CD4-positive, alpha-beta T cell treated with Interleukin-6 for 4 hours (primary cell): ENCODE data around the gene COL24A1.
"Not testable (repeated sequence)": the region's sequence is repeated elsewhere in the genome, so short reads cannot be mapped to it uniquely, and the experiment has no call there.

Source experiments
- DNase-seq: peaks from one replicate; pipeline ENCODE4 v3.0.0-alpha.2; 2020; ENCODE audit warnings: mixed read lengths

COL24A1 gene

DNA sequence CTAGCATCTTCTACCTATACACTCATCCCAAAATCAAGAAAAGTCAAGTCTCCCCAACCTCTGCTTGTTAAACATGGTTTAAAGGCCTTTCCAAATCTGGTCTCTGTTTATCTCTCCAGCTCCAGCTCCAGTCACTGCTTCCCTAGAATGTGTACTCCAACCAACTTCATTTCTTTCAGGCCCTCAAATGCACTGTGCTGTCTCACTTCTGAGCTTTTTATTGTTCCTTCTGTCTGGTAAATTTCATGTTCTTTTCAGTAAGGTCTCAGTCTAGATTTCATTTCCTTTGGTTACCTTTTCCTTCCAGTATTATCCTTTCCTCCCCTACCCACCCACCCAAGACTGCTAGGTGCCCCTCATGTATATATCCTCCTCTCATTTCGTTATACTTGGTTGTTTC is 3.7 kb downstream of the COL24A1 start:
- DNase-seq = no peak

DNA sequence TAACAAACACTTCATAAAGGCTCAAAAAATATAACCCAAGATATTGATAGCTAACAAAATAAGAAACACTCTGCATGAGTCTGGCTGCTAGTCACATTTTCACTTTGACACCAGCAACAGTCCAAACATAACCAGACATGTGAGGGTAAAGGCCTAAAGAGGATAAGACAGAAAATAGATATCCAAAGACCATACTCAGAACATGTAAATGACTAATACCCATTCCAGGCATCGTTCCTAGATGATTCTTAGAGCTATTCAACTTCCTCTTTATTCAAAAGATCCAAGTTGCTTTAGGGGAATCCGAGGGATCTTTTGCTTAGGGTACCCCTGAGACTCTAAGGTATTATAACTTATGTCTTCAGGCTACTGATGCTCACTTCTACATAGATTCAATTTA is 5.1 kb downstream of the COL24A1 start:
- DNase-seq = no peak

DNA sequence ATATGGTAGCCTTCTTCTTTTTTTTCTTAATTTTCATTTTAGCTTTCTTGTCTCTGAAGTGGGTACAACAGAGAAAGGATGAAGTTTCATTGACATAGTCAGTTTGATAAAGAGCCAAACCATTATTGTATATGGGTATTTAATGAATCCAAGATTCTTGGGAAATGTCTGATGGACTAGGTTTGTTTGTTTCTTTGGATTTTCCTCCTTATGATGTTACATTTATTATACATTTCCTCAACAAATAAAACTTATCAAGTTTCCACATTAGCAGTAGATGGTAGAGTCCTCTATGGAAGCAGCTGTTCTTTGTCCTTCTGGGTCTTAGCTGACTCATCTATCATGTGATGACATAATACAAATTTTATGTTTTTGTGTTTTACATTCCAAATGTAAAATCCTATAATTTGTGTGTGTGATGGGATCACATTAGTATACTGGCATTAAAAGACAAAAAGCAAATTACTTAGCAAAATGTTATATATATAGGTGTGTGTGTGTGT is 6.0 kb downstream of the COL24A1 start:
- no peak for DNase-seq

DNA sequence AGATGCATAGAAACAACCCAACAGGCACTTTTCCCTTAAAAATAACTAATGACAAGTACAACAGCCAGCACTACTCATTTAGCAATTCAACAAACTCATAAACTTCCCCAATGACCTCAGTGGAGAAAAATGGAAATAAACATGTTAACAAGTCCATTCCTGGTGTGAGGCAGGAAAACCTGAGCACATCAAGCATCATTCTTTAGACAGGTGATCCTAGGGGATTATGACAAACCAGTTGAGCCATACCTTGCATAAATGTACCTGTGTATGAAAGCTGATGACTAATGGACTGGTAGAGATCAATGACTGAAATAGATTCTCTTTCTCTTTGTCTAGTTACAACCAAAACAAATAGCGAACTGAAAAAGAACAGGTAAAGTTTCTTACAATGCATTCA is 7.0 kb downstream of the COL24A1 start:
- no peak for DNase-seq

DNA sequence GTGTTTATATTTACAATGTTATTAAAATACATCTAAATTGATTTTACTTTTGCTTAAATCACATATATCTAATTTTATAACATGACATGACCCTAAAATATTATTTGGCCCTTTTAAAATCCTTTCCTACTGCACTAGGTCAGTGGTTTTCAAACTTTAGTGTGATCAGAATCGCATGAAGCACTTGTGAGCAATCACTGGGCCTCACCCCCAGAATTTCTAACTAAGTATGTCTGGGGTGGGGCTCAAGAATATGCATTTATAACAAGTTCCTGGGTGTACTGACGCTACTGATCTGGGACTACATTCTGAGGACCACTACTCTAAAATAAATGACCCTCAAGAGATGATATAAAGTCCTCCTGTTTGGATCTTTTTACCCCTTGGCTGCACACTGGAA is 8.8 kb downstream of the COL24A1 start:
- DNase-seq = no peak

DNA sequence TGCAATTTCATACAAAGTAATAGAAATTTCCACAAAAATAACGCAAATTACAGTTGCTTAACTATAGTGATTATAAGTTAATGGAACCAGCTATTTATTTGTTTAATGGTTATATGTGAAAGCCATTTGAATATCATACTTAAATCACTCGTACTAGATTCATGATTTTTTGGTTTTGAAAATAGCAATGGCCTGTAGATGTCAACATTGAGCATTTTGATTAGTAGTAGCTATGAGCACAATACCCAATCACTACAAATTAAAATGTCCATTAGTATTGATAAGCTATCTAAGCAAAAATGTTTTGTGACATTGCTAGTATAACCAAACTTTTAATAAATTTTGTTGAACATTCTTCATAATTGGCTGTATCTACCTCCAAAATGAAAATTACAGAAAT is 10.0 kb downstream of the COL24A1 start:
- DNase-seq = no peak

DNA sequence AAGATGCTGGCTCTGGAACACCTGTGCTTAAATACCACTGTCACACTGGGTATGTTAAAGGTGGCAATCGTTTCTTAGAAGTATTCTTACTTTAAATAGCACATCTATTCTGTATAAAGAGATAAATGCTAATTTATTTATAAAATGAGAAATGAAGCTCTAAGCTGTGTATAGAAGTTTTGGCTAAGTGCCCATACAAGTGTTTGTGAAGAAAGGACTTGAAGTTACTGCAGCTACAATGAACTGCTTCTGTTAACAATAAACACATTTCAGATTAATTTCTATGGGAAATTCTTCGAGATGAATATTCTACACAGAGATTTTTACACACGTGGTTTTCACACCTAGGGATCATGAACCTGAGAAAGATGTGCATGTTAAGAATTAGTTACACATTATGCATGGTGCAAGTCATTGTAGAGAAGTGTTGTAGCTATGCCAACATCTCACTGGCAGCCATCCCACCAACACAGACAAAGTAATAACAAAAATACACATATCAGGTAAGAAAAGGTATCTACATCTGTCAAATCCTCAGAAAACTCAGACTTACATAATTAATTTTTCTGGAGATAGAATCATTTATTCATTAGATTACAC is 16.2 kb downstream of the COL24A1 start:
- no peak for DNase-seq

DNA sequence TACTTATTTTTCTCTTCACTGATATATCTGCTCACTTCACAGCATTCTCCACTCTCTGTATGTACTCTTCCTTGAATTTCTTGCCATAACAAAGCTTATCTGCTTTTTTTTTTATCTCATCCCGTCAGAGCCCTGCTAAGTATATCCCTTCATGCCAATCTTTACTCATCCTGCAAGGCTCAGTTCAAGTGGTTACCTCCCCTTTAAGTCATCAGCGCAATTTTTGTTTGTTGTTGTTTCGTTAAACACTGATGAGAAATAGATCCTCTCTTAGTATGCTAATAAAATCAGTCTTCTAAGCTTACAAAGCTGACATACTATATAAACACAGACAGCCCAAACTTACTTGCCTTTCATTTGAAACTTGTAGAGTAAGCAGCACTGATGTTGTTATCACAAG is 17.8 kb downstream of the COL24A1 start:
- DNase-seq = no peak

DNA sequence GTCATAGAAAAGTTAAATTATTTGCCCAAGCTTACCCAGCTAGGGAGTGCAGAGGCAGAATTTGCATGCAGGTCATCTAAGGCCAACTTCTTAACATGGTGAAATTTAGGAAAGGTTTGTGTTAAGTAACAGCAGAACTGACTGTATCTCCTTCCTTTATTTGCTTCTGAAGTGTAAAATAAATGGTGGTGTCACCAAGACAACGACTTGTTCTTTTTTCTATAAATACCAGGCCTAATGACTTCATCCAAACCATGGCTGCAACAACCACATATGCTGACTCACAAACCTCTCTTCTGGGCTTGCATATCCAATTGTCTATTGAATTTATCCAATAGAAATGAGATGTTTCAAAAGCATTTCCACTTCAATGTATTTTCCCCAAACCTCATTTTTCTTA is 19.1 kb downstream of the COL24A1 start:
- no peak for DNase-seq

DNA sequence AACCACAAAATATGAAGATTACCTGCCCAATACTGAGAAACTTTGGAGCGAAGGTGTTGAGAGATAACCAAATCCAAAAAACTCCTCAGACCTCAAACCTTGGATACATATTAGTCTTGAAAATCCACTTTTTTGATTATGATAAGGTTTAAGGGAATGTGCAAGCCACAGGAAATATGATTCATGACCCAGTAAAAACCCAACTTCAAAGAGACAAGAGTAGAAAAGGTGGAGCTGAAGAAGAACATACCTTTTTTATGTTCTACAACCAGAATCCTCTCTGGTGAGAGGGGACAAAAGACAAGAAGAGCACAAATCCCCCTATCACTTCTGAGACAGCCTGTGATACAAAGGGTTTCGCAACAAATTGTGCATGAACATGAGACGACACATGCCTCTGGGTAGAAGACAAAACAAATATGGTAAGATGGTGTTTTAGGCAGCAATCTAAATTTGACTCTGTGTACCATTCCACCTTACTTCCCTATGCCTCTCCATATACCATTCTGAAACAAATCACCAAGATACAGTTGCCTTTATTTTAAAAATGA is 37.3 kb downstream of the COL24A1 start:
- no peak for DNase-seq

DNA sequence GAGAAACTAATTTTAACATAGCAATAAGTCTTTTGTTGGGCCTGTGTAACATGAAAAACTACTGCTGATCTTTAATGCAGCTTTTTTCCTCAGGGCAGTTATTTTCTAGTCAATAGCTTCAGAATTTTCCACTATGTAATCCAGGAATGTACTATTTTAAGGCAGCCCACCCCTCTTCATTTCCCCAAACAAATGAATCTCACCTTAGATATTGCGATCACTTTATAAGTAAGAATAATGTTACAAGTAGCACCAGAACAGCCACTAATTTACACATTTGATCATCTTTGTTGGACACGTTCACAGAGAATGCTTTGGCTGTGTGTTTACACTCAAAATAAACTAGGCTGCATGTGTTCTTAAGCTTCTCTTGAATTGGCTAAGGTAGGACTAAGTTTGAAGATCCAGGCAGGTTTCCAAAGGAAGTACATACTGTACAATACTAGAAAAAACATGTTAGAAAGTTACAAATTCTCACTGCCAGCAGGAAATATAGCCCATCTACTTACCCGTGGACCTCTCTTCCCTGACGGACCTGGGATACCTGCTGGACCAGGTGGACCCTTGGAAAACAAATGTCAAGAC is 41.7 kb downstream of the COL24A1 start:
- DNase-seq = no peak

DNA sequence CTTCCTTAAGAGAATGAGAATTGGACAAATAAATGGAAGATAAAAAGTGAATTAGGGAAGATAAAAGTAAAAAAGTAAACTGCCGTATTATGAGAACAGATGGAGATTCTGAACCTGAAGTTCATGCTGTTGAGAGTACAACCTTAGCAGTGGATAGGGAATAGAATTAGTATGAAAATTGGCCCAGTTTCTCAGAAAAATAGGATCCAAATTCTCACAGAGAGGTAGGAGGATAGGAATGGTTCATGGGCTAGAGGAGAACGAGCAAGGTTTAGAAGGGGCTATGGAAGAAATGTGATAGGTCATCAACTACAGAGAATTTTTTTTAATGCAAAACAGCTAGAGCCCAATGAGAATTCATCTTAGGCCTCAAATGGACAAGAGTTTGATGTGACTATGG is 42.3 kb downstream of the COL24A1 start:
- no peak for DNase-seq

DNA sequence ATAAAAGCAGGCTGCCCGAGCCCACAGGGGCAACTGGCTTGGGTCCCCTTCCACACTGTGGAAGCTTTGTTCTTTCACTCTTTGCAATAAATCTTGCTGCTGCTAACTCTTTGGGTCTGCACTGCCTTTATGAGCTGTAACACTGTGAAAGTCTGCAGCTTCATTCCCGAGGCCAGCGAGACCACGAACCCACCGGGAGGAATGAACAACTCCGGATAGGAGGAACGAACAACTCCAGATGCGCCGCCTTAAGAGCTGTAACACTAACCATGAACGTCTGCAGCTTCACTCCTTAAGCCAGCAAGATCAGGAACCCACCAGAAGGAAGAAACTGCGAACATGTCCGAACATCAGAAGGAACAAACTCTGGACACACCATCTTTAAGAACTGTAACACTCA is 45.0 kb downstream of the COL24A1 start:
- not testable (repeated sequence) for DNase-seq

DNA sequence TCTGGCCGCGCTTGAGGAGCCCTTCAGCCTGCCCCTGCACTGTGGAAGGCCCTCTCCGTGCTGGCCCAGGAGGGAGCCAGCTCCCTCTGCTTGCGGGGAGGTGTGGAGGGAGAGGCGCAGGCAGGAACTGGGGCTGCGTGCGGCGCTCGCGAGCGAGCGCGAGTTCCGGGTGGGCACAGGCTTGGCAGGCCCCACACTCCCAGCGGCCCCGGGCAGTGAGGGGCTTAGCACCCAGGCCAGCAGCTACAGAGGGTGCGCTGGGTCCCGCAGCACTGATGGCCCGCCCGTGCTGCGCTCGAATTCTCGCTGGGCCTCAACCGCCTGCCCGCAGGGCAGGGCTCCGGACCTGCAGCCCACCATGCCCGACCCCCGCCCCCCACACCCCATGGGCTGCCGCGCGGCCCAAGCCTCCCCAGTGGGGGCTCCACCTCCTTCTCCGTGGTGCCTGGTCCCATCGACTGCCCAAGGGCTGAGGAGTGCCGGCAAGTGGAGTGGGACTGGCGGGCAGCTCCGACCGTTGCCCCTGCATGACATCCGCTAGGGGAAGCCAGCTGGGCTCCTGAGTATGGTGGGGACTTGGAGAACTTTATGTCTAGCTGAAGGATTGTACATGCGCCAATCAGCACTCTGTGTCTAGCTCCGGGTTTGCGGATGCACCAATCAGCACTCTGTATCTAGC is 46.0 kb downstream of the COL24A1 start:
- no peak for DNase-seq

DNA sequence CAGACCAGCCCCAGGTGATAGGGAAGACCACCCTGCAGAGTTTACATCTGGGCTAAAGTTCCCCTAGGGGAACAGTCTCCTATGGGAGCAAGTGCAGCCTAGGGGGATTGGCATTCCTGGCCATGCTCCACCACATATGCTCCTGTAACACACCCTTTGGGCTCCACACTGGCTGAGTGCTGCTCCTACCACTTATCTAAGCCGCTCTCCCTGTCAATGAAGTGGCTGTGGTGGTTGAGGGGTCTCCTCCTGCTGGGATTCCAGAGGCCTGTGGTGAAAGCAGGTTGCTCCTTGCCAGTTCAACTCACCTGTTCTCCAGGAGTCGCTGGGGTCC is 51.1 kb downstream of the COL24A1 start:
- DNase-seq = no peak

DNA sequence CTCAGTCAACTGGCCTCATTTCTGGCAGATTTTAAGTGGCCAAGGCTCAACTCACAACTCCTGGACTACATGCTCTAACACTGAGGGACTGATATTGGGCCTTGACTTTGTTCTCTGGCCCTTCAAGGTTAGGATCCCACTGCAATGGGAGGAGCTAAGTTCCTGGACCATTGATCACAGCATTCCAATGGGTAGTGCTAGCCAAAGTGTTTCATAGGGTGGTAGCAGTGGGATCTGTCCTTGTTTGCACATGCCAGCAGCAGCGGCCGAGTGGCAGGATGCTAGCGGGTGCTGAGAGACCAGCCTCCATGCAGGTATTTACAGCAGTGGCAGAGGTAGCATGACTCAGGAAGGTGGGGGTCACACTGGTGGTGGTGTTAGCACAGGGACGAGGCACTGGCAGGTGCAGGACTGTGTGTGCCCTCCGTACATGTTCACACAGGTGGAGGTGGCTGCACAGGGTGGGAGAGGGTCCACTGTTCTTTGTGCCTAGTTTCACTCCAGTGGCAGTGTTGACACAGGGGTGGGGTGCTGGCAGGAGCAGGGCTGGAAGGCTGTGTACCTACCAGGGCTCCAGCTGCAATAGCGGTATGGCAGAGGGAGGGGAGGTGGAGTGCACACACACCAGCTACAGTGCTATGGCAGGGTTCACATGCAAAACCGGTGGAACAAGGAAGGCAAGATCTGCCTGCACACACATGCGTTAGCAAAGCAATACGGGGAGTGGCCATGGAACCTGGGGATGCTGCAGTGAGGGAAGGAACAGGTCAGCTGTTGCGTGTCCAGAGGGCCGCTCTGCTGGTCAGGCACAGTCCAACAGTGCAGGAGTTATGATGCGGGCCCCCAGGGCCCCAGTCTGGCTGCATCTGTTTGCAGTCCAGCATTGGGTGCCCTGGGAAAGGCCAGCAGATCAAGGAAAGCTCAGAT is 51.7 kb downstream of the COL24A1 start:
- DNase-seq = no peak

DNA sequence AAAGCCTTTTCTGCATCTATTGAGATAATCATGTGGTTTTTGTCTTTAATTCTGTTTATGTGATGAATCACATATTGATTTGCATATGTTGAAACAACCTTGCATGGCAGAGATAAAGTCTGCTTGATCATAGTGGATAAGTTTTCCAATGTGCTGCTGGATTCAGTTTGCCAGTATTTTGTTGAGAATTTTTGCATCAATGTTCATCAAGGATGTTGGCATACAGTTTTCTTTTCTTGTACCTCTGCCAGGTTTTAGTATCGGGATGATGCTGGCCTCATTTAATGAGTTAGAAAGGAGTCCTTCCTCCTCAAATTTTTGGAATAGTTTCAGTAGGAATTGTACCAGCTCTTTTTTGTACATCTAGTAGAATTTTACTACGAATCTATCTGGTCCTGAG is 55.0 kb downstream of the COL24A1 start:
- DNase-seq = no peak

DNA sequence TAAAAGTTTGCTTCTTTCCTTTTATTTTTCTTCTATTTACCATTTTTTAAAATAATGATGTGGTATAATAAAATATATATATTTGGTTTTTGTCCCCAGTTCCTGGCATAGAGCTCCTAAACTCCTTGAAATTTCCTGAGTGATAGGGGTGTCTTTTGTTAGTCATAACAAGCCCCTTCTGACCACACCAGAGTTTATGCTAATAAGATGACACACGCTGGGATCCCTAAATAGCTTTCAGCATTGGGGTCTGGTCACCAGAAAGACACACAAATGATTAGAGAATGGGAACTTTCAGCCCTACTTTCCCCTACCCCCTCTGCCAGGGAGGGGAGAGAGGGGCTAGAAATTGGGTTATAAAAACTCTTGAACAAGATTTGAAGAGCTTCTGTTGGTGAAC is 56.2 kb downstream of the COL24A1 start:
- DNase-seq = no peak

DNA sequence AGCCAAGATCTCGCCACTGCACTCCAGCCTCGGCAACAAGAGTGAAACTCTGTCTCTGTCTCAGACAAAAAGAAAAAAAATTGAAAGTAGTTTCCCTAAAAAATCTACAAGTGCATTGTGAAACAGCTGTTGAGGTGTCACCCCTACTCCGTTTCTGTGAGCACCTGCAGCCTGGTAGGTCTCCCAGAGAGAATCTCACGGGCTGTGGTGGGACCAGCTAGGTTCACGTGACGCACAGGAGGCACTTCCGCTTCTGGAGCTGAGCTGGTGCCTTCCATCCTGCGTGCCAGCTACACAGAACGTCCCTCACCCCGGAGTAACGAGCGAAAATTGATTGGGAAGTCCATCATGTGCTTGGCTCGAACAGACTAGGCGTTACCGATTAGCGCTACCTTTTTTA is 66.8 kb downstream of the COL24A1 start:
- DNase-seq = no peak

DNA sequence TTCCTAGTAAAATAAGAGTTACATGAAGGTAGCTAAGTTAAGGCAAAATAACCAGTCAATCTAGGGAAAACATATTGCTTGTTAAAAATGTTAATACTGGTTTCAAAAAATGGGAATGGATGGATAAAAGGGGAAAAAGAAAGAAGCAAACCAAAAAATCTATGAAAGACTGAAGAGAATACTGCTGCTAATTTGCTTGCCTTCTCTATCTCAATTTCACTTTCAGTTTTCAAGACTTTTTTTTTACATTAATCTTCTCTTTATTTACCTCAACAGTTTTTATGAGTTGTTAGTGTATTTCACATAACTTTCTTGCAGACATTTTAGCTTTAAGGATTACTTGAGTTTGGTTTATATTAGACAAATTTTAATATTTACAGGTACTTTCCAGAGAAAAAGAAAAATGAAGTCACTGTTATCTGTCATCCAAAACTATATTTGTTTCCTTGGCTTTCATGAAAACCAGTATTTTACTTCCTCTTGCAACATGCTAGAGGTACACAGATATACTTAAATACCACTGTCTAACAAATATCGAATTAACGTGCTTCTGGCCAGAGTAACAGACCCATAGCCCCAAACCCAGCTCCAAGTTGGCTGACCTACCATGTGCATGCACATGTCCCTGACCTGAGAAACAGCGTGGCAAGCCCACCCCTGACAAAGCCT is 70.7 kb downstream of the COL24A1 start:
- DNase-seq = no peak

DNA sequence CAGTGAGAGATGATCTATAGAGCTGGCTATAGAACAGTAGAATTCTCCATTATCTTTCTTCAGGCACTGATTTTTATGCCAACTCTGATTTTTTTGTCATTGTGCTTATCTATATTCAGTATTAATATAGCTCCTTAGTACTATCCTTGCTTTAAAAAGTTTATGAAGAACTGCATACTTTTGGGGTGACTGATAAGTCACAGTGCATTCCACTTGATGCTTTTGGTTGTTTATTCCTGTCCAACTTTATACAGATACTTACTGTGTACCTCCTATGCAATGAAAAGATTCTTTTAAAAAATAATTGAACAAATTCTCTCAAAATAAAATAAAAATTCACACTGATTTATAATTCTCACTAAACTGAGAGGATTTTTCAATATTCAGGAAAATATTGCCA is 71.6 kb downstream of the COL24A1 start:
- DNase-seq = no peak

DNA sequence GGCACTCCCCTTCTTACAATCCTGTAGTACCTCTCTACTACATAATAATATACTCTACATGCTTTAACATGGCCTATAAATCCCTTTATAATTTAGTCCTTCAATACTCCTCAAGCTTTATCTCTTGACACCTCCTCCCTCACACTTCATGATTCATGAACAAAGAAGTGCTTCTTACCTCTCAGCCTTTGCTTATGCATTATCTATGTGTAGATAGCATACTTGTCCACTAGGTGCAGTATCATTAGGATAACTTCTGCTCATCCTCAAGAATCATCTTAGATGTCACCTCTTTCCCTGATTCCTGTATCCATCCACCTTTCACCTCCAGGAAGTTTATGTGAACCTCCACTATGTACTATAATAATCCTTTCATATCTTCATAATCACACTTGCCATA is 74.4 kb downstream of the COL24A1 start:
- DNase-seq = no peak

DNA sequence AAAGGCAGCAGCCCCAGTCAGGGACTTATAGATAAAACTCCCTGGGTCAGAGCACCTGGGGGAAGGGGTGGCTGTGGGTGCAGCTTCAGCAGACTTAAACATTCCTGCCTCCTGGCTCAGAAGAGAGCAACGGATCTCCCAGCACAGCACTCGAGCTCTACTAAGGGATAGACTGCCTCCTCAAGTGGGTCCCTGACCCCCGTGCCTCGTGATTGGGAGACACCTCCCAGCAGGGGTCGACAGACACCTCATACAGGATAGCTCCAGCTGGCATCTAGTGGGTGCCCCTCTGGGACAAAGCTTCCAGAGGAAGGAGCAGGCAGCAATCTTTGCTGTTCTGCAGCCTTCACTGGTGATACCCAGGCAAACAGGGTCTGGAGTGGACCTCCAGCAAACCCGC is 84.1 kb downstream of the COL24A1 start:
- not testable (repeated sequence) for DNase-seq
